Measurements from ENCODE around the gene ELOB. TPM values are rescaled to one million over a fixed set of nuclear protein-coding genes. Genes with fewer than 3 reads are reported as not detected.

The ELOB gene
- total and polyA plus RNA-seq, 3 experiments from 2014 or later = 274 to 338 (median 322) TPM

- H3K4me3 ChIP-seq (ENCODE audit: low read length) = no peak overlapping the region
- no peak overlapping the region for H3K27ac ChIP-seq (ENCODE audit: low read depth, low read length)
- H3K27ac Mint-ChIP-seq = peak overlapping the region in 5 of 8 donors; percentile 28 to 90 (median 81)
- peaks cover 0 to 3% (median 0%) of the 10 kb centered on the region in 5 donors for H3K9me3 Mint-ChIP-seq
- H3K27me3 ChIP-seq (ENCODE audit: insufficient read depth, low read length, poor library complexity, severe bottlenecking) = no peaks in the 10 kb centered on the region
- peaks cover 50% of the 10 kb centered on the region for H3K36me3 ChIP-seq (ENCODE audit: insufficient read depth, low read length)
- peaks cover 18 to 85% (median 40%) of the 10 kb centered on the region in 3 donors for H3K36me3 Mint-ChIP-seq
- ChIA-PET POLR2A (interaction anchor here (1.1 kb wide), 1 partner anchor 20 kb away, joined by 5 read pairs; no protein-coding TSS in a partner anchor), CTCF (no interaction called here)
- H3K9me3 ChIP-seq (ENCODE audit: low read length) = no peaks in the 10 kb centered on the region
- peak overlapping the region in 5 of 7 donors; percentile 2 to 96 (median 6) for H3K4me3 Mint-ChIP-seq
- peaks cover 57 to 77% (median 76%) of the 10 kb centered on the region in 3 donors for H3K4me1 Mint-ChIP-seq
- H3K27me3 Mint-ChIP-seq = peaks cover 0 to 4% of the 10 kb centered on the region in 2 donors
- peaks cover 45% of the 10 kb centered on the region for H3K4me1 ChIP-seq (ENCODE audit: insufficient read depth, low read length)
- no peak for DNase-seq
These were observed 20.6 kb downstream of the ELOB start for GRCh38 chr16:2756288-2757015.

- H3K36me3 Mint-ChIP-seq = peaks cover 10 to 72% (median 29%) of the 10 kb centered on the region in 3 donors
- peaks cover 50% of the 10 kb centered on the region for H3K4me1 ChIP-seq (ENCODE audit: insufficient read depth, low read length)
- H3K9me3 Mint-ChIP-seq = peaks cover 0 to 3% (median 0%) of the 10 kb centered on the region in 5 donors
- H3K27me3 ChIP-seq (ENCODE audit: insufficient read depth, low read length, poor library complexity, severe bottlenecking) = no peaks in the 10 kb centered on the region
- peaks cover 37% of the 10 kb centered on the region for H3K36me3 ChIP-seq (ENCODE audit: insufficient read depth, low read length)
- H3K9me3 ChIP-seq (ENCODE audit: low read length) = no peaks in the 10 kb centered on the region
- peak overlapping the region; percentile 77 to 99 (median 93) for H3K27ac Mint-ChIP-seq
- H3K27ac ChIP-seq (ENCODE audit: low read depth, low read length) = no peak overlapping the region
- H3K4me3 Mint-ChIP-seq = peak overlapping the region; percentile 87 to 96 (median 91)
- peaks cover 62 to 81% (median 80%) of the 10 kb centered on the region in 3 donors for H3K4me1 Mint-ChIP-seq
- peaks cover 0 to 9% of the 10 kb centered on the region in 2 donors for H3K27me3 Mint-ChIP-seq
- no peak for DNase-seq
- ChIA-PET CTCF (no interaction called here), POLR2A (interaction anchor here (0.6 to 6.8 kb wide), 3 partner anchors 14 to 435 kb away, joined by 4 to 55 read pairs (median 5); partner anchors contain the start of gene ELOB)
- peak overlapping the region; percentile 77 for H3K4me3 ChIP-seq (ENCODE audit: low read length)
These were observed 21.9 kb downstream of the ELOB start for GRCh38 chr16:2755158-2755557.

GRCh38 chr16:2753733-2754020 is 23.4 kb downstream of the ELOB start:
- peaks cover 0 to 10% of the 10 kb centered on the region in 2 donors for H3K27me3 Mint-ChIP-seq
- H3K27ac Mint-ChIP-seq = peak overlapping the region; percentile 77 to 99 (median 94)
- H3K4me3 Mint-ChIP-seq = peak overlapping the region; percentile 87 to 96 (median 91)
- H3K4me1 Mint-ChIP-seq = peaks cover 57 to 76% (median 69%) of the 10 kb centered on the region in 3 donors
- ChIA-PET POLR2A (interaction anchor here (1.2 to 6.8 kb wide), 4 partner anchors 15 to 71 kb away, joined by 3 to 55 read pairs (median 4); partner anchors contain the start of genes ELOB and KCTD5), CTCF (no interaction called here)
- Histone ChIP-seq H3K4me3 (ENCODE audit: low read length) (peak overlapping the region; percentile 77), H3K27me3 (ENCODE audit: insufficient read depth, low read length, poor library complexity, severe bottlenecking) (no peaks in the 10 kb centered on the region), H3K36me3 (ENCODE audit: insufficient read depth, low read length) (peaks cover 22% of the 10 kb centered on the region), H3K9me3 (ENCODE audit: low read length) (no peaks in the 10 kb centered on the region), H3K27ac (ENCODE audit: low read depth, low read length) (peak overlapping the region; percentile 98), H3K4me1 (ENCODE audit: insufficient read depth, low read length) (peaks cover 50% of the 10 kb centered on the region)
- no peak for DNase-seq
- peaks cover 0 to 3% (median 0%) of the 10 kb centered on the region in 5 donors for H3K9me3 Mint-ChIP-seq
- H3K36me3 Mint-ChIP-seq = peaks cover 4 to 58% (median 18%) of the 10 kb centered on the region in 3 donors

GRCh38 chr16:2752850-2753732 is 24.0 kb downstream of the ELOB start:
- peaks cover 0 to 3% (median 0%) of the 10 kb centered on the region in 5 donors for H3K9me3 Mint-ChIP-seq
- peak in 2 of 5 donors; percentile 54 to 78 for DNase-seq
- ChIA-PET CTCF (no interaction called here), POLR2A (interaction anchor here (0.6 to 6.8 kb wide), 6 partner anchors 16 to 788 kb away, joined by 3 to 55 read pairs (median 4); partner anchors contain the start of genes ELOB, KCTD5, PRSS27 and RPS2)
- H3K27me3 Mint-ChIP-seq = peaks cover 0 to 10% of the 10 kb centered on the region in 2 donors
- H3K27me3 ChIP-seq (ENCODE audit: insufficient read depth, low read length, poor library complexity, severe bottlenecking) = no peaks in the 10 kb centered on the region
- H3K36me3 ChIP-seq (ENCODE audit: insufficient read depth, low read length) = peaks cover 18% of the 10 kb centered on the region
- H3K4me1 ChIP-seq (ENCODE audit: insufficient read depth, low read length) = peaks cover 50% of the 10 kb centered on the region
- peak overlapping the region; percentile 98 for H3K27ac ChIP-seq (ENCODE audit: low read depth, low read length)
- H3K9me3 ChIP-seq (ENCODE audit: low read length) = no peaks in the 10 kb centered on the region
- H3K4me3 ChIP-seq (ENCODE audit: low read length) = peak overlapping the region; percentile 98
- peak overlapping the region; percentile 87 to 98 (median 91) for H3K4me3 Mint-ChIP-seq
- peaks cover 0 to 52% (median 15%) of the 10 kb centered on the region in 3 donors for H3K36me3 Mint-ChIP-seq
- peak overlapping the region; percentile 77 to 99 (median 95) for H3K27ac Mint-ChIP-seq
- peaks cover 54 to 71% (median 66%) of the 10 kb centered on the region in 3 donors for H3K4me1 Mint-ChIP-seq

DNA sequence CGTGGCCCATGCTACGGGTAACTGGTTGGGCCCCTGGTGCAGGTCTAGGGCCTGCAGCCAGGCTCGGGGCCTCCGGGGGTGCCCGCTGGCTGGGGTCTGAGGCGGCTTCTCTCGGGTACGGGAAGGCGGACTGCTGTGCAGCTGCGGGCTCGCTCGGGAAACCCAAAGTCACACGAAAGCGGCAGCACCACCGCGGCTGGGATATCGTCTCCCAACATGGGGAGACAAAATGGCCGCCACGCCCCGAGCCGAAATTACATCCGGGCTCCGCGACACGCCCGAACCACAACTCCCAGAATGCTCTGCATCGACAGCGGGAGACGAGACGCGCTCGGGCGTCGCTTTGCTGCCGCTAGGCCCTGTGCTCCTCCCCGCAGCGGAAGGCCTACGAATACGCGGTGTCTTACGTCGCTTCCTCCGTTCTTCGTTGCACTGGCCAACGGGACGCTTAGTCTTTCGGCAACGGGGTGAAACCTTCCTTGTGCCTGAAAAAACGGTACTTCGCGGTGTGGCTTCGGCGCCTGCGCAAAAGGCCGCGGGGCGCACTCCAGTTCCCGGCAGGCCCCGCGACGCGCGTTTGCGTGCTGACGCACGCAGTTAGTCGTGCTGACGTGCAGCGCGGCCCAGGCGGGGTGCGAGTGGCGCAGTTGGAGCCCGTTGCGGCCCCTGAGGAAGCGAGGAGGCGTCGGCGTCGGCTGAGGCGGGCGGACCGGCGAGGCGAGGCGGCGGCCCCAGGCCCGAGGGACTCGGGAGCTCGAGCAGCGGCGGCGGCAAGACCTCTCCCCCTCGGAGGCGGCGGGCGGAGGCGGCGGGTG is 24.8 kb downstream of the ELOB start, which contains the start of gene SRRM2:
TSS of gene SRRM2 (plus strand) at position 604 of the 815 bp plus-strand sequence. CDS start 3,727 bp downstream, outside the sequence.
- H3K27ac Mint-ChIP-seq = peak within 1 kb of the TSS; percentile 97 to 99 (median 98)
- H3K9me3 Mint-ChIP-seq = peaks cover 0 to 3% (median 0%) of the 10 kb centered on the region in 5 donors
- H3K36me3 Mint-ChIP-seq = peaks cover 0 to 43% (median 8%) of the 10 kb centered on the region in 3 donors
- H3K4me1 Mint-ChIP-seq = peaks cover 50 to 64% (median 59%) of the 10 kb centered on the region in 3 donors
- no peaks in the 10 kb centered on the region for H3K27me3 ChIP-seq (ENCODE audit: insufficient read depth, low read length, poor library complexity, severe bottlenecking)
- POLR2A ChIA-PET = interaction anchor here (0.6 to 6.8 kb wide), 5 partner anchors 25 to 1281 kb away, joined by 3 to 55 read pairs (median 4); partner anchors contain the start of genes ELOB, KCTD5, PRSS27 and RPS2
- peak within 1 kb of the TSS; percentile 98 for H3K4me3 ChIP-seq (ENCODE audit: low read length)
- no peaks in the 10 kb centered on the region for H3K9me3 ChIP-seq (ENCODE audit: low read length)
- CTCF ChIA-PET = interaction anchor here (2.0 kb wide), 1 partner anchor 26 kb away, joined by 5 read pairs; no protein-coding TSS in a partner anchor
- peaks cover 50% of the 10 kb centered on the region for H3K4me1 ChIP-seq (ENCODE audit: insufficient read depth, low read length)
- peaks cover 0 to 10% of the 10 kb centered on the region in 2 donors for H3K27me3 Mint-ChIP-seq
- DNase-seq = peak; percentile 89 to 96 (median 95)
- H3K27ac ChIP-seq (ENCODE audit: low read depth, low read length) = peak within 1 kb of the TSS; percentile 98
- peaks cover 9% of the 10 kb centered on the region for H3K36me3 ChIP-seq (ENCODE audit: insufficient read depth, low read length)
- H3K4me3 Mint-ChIP-seq = peak within 1 kb of the TSS; percentile 87 to 98 (median 91)

- H3K27ac Mint-ChIP-seq = peak overlapping the region; percentile 97 to 99 (median 98)
- H3K27ac ChIP-seq (ENCODE audit: low read depth, low read length) = peak overlapping the region; percentile 98
- H3K27me3 ChIP-seq (ENCODE audit: insufficient read depth, low read length, poor library complexity, severe bottlenecking) = no peaks in the 10 kb centered on the region
- ChIA-PET POLR2A (interaction anchor here (0.6 to 6.8 kb wide), 2 partner anchors 26 to 1281 kb away, joined by 3 to 55 read pairs; partner anchors contain the start of gene ELOB), CTCF (interaction anchor here (2.0 kb wide), 1 partner anchor 27 kb away, joined by 5 read pairs; no protein-coding TSS in a partner anchor)
- peaks cover 43 to 57% (median 53%) of the 10 kb centered on the region in 3 donors for H3K4me1 Mint-ChIP-seq
- peaks cover 4% of the 10 kb centered on the region for H3K36me3 ChIP-seq (ENCODE audit: insufficient read depth, low read length)
- peak overlapping the region; percentile 53 to 98 (median 90) for H3K4me3 Mint-ChIP-seq
- H3K36me3 Mint-ChIP-seq = peaks cover 0 to 37% (median 8%) of the 10 kb centered on the region in 3 donors
- H3K4me3 ChIP-seq (ENCODE audit: low read length) = peak overlapping the region; percentile 98
- H3K4me1 ChIP-seq (ENCODE audit: insufficient read depth, low read length) = peaks cover 44% of the 10 kb centered on the region
- DNase-seq = no peak
- peaks cover 0 to 3% (median 0%) of the 10 kb centered on the region in 5 donors for H3K9me3 Mint-ChIP-seq
- no peaks in the 10 kb centered on the region for H3K9me3 ChIP-seq (ENCODE audit: low read length)
- H3K27me3 Mint-ChIP-seq = peaks cover 0 to 10% of the 10 kb centered on the region in 2 donors
These were observed 25.5 kb downstream of the ELOB start for GRCh38 chr16:2751577-2752034.
